Embryonic facial prominence (tissue), 1 donor: Measurements from ENCODE around the gene AAK1.
"Not testable (repeated sequence)": the region's sequence is repeated elsewhere in the genome, so short reads cannot be mapped to it uniquely, and the experiment has no call there.

Experiments
- DNase-seq: peaks from one replicate; pipeline ENCODE4 v3.0.0-alpha.2; 2016; ENCODE audit errors: extremely low spot score

AAK1 gene

DNA sequence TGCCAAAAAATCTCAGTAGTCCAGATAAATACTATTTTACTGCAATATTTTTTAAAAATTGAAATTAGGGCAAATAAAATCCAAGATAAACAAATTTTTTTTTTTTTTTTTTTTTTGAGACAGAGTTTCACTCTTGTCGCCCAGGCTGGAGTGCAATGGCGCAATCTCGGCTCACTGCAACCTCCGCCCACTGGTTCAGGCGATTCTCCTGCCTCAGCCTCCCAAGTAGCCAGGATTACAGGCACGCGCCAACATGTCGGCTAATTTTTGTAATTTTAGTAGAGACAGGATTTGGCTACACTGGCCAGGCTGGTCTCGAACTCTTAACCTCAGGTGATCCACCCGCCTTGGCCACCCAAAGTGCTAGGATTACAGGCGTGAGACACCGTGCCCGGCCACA lies 68.2 kb downstream of the AAK1 start:
- DNase-seq, result not testable (repeated sequence)

GRCh38 chr2:69572641-69573040 lies 70.9 kb downstream of the AAK1 start:
- no peak for DNase-seq

DNA sequence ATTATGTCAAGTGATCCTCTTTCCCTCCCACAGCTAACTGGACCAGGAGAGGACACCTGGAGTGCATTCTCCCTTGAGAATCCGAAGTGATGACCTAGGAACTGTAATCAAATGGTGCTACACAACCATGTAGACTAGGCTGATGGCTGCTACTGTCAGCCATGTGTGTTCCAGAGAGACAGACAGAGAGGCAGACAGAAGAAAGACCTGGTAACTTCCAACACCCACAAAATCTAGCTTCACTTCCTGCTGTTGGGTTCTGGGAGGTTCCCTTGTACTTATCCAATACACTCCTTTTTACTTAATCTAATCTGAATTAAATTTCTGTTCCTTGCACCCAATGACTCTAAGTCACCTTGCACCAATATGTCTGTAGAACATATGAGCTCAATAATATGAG lies 72.3 kb downstream of the AAK1 start:
- no peak for DNase-seq

GRCh38 chr2:69570474-69570873 lies 73.1 kb downstream of the AAK1 start:
- no peak for DNase-seq

DNA sequence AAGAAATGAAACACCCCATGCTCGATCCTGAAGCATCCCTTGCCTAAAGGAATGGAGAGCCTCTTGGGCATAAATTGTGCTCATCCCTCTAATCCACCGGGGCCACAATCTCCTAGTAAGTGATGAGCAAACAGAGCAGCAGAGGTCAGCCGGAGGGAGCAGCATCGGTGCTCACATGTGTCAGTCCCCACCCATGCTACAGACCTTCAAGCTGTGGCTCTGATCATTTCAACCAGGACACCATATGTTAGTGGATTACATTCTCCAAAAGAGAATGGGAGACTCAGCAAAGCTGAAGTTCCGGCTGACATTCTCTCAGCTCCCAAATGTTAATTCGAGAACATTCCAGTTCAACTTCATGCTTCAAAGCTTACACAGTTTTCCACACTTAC lies 75.6 kb downstream of the AAK1 start:
- no peak for DNase-seq

DNA sequence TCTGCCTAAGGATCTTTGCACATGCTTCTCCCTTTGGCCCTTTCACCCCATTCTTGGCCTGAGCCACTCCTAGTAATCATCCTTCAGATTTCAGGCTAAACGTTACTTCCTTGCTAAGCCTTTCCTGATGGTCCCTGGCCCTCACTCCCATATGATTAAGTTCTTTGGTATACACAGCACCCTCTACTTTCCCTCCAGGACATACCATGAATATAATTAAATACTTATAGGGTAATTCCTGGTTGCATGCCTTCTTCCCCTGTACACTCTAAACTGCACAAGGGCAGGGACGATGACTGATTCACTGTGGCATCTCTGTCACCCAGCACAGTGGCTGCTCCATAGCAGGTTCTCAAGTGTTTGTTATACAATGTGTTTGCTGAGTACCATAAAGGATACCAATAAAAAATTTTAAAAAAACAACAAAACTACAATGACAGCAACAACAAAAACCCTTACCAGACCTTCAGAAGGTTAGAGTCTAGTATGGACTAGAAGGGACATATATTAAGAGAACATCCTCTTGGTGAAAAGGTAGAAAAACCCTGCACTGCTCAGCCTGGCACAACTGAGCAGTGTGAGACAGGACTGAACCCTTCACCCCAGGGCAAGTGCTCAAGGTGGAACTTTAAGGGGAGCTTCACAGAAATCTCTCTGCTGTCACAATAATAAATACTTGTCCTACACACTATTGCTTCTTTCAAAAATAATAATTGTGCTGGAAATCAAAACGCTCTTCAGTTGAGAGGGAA lies 76.2 kb downstream of the AAK1 start:
- no peak for DNase-seq

GRCh38 chr2:69566669-69567068 lies 76.9 kb downstream of the AAK1 start:
- no peak for DNase-seq

- DNase-seq, result no peak
Measured at GRCh38 chr2:69565431-69565839, 78.1 kb downstream of the AAK1 start.

GRCh38 chr2:69564604-69565003 lies 78.9 kb downstream of the AAK1 start:
- no peak for DNase-seq

- no peak for DNase-seq
Measured at GRCh38 chr2:69563021-69563420, 80.5 kb downstream of the AAK1 start.

- DNase-seq, result no peak
Measured at GRCh38 chr2:69561101-69561500, 82.4 kb downstream of the AAK1 start.

GRCh38 chr2:69560147-69560482 lies 83.4 kb downstream of the AAK1 start:
- DNase-seq, result no peak

DNA sequence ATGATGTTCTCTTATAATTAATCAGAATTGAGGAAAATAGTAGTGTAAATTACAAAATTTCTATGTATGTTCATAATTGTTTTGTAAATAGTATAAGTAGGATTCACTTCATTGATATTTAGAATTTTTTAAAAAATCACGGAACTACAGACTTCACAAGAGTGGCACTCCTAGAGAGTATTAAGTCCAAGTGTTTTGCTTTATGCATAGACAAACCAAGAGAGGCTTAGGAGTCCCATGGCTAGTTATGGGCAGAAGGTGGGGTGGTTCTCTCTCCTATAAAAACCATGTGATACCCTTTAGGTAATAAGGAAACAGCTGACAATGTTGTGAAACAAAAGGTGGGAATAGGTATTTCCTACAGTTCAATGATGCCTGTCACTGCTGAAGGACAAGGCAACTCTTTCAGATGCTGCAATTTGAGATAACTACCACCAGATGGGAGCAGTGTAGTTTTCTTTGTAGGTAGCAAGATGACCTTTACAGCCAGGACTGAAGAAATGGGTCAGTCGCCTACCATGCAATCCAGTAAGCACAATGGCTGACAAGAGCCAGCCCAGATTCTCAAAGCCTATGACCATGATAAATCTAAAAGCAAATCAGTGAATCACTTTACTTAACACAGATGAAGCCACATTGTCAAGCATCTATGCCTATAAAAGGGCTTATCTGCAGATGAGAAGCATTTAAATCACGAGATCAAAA lies 83.9 kb downstream of the AAK1 start:
- DNase-seq, result no peak

DNA sequence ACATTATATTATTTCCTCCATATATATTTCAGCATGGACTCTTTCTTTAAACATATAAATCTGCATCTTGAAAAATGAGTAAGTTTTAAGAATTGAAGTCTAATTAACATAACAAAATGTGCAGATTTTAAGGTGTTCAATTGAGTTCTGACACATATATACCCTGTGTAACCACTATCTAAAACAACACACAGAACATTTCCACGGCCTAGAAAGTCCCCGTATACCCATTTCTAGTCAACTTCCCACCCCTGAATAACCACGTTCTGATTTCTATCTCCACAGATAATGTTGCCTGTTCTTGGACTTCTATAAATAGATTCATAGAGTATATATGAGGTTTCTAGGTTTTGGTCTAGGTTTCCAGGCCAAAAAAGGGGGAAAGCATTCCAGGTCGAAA lies 87.5 kb downstream of the AAK1 start:
- DNase-seq, result no peak

- no peak for DNase-seq
Measured at GRCh38 chr2:69554981-69555380, 88.6 kb downstream of the AAK1 start.

- DNase-seq, result no peak
Measured at GRCh38 chr2:69554568-69554967, 89.0 kb downstream of the AAK1 start.

DNA sequence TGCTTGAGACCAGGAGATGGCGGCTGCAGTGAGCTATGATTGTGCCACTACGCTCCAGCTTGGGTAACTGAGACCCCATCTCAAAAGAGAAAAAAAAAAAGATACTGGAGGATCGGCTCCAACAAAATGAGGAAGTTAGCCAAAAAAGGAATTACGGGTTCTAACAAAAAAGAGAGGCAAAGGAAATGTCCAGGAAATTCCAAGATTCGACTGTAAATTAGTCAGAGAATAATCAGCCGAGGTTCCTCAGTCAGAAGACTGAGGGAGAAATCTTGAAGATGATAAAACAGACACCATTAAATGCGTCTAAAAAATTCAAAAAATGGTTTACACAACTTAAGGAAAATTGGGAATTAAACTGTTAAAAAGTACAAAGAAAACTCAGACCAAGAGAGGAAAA lies 89.5 kb downstream of the AAK1 start:
- DNase-seq, result no peak

- not testable (repeated sequence) for DNase-seq
Measured at GRCh38 chr2:69550511-69550910, 93.0 kb downstream of the AAK1 start.

- no peak for DNase-seq
Measured at GRCh38 chr2:69549421-69549820, 94.1 kb downstream of the AAK1 start.

- DNase-seq, result no peak
Measured at GRCh38 chr2:69547984-69548715, 95.4 kb downstream of the AAK1 start.

DNA sequence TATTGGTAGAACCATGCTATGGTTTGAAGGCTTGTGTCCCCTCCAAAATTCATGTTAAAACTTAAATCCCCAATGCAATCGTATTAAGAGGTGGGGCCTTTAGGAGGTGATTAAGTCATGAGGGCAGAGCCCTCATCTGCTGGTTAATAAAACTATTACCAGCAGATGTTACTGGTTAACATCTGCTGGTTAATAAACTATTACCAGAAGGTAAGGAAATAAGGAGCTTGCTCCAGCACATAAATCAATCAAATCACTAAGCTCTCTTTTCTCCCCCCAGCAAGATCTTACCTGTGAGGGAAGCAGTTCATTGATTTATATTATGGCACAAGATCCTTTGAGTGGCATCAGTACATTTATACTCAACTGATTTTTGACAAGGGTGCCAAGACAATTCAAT lies 96.9 kb downstream of the AAK1 start:
- no peak for DNase-seq

DNA sequence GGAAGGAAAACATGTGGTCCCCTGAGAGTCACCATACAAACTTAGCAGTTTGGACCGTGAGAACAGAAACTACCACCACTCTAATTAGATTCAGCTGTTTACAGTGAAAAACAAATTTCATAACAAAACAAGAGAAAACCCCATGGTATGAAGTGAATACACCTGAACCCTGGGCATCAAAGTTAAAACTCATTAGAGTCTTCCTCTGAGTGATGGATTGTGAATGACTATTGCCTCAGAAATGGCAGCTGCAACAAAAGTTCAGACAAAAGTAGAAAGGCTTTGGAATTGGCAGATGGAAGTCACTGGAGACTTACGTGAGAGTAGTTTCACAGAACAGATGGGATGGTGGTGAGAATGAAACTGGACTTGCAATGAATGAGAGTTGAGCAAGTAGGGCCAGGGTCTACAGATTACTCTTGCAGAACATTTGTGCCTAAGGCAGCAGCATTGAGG lies 98.0 kb downstream of the AAK1 start:
- no peak for DNase-seq

GRCh38 chr2:69544951-69545350 lies 98.6 kb downstream of the AAK1 start:
- no peak for DNase-seq
